Measurements from ENCODE around the gene LDLRAD3. TPM values are rescaled to one million over a fixed set of nuclear protein-coding genes. Genes with fewer than 3 reads are reported as not detected.

Gene LDLRAD3
- total and polyA plus RNA-seq, 7 donors, result 5.9 to 20.7 (median 12.1) TPM

DNA sequence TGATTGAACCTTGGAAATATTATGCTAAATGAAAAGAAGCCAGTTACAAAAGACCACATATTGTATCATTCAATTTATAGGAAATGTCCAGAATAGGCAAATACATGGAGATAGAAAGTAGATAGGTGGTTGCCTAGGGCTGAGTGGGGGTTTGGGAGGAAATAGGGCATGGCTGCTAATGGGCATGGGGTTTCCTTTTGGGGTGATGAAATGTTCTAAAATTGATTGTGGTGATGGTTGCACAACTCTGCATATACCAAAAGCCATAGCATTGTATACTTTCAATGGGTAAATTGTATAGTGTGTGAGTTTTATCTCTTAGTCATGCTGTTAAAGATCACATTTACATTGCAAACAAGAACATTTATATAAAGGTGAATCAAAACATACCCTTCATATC lies 48.7 kb downstream of the LDLRAD3 start:
- intact Hi-C loops (cut with DNase I), result no loop called here
- Histone ChIP-seq H3K4me3 (no peak overlapping the region), H3K27ac (no peak overlapping the region), H3K27me3 (ENCODE audit: insufficient read depth in 3 of 3, low read length in 2 of 3) (no peaks in the 10 kb centered on the region), H3K4me1 (no peaks in the 10 kb centered on the region), H3K9me3 (no peaks in the 10 kb centered on the region), H3K36me3 (ENCODE audit: insufficient read depth in 1 of 2, low read depth in 1 of 2) (no peaks in the 10 kb centered on the region)
- TF ChIP-seq, protein P1, sequence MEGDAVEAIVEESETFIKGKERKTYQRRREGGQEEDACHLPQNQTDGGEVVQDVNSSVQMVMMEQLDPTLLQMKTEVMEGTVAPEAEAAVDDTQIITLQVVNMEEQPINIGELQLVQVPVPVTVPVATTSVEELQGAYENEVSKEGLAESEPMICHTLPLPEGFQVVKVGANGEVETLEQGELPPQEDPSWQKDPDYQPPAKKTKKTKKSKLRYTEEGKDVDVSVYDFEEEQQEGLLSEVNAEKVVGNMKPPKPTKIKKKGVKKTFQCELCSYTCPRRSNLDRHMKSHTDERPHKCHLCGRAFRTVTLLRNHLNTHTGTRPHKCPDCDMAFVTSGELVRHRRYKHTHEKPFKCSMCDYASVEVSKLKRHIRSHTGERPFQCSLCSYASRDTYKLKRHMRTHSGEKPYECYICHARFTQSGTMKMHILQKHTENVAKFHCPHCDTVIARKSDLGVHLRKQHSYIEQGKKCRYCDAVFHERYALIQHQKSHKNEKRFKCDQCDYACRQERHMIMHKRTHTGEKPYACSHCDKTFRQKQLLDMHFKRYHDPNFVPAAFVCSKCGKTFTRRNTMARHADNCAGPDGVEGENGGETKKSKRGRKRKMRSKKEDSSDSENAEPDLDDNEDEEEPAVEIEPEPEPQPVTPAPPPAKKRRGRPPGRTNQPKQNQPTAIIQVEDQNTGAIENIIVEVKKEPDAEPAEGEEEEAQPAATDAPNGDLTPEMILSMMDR (IDR thresholded peaks at IDR 0.05), result no peak
- DNase-seq, result no peak
- ATAC-seq, result no peak

DNA sequence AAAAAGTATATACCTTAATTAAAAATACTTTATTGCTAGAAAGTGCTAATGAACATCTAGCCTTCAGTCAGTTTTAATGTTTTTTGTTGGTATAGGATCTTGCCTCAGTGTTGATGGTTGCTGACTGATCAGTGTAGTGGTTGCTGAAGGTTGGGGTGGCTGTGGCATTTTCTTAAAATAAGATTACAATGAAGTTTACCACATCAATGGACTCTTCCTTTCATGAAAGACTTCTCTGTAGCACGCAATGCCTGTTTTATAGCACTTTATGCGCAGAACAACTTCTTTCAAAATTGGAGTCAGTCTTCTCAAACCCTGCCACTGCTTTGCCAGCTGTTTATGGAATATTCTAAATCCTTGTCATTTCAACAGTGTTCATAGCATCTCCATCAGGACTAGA lies 50.6 kb downstream of the LDLRAD3 start:
- H3K27me3 ChIP-seq (ENCODE audit: insufficient read depth in 3 of 3, low read length in 2 of 3), result no peaks in the 10 kb centered on the region
- DNase-seq (no peak), ATAC-seq (no peak)
- TF ChIP-seq, protein P1 (IDR thresholded peaks at IDR 0.05), result no peak
- WGBS, 3 donors, result 95 to 100% (median 99%) methylated on average over 2 of the region's 2 CpGs
- H3K27ac ChIP-seq, result no peak overlapping the region
- no peaks in the 10 kb centered on the region for H3K9me3 ChIP-seq
- intact Hi-C loops (cut with DNase I), result no loop called here
- H3K4me1 ChIP-seq, result peaks cover 4% of the 10 kb centered on the region
- no peak overlapping the region for H3K4me3 ChIP-seq
- H3K36me3 ChIP-seq (ENCODE audit: insufficient read depth in 1 of 2, low read depth in 1 of 2), result no peaks in the 10 kb centered on the region

DNA sequence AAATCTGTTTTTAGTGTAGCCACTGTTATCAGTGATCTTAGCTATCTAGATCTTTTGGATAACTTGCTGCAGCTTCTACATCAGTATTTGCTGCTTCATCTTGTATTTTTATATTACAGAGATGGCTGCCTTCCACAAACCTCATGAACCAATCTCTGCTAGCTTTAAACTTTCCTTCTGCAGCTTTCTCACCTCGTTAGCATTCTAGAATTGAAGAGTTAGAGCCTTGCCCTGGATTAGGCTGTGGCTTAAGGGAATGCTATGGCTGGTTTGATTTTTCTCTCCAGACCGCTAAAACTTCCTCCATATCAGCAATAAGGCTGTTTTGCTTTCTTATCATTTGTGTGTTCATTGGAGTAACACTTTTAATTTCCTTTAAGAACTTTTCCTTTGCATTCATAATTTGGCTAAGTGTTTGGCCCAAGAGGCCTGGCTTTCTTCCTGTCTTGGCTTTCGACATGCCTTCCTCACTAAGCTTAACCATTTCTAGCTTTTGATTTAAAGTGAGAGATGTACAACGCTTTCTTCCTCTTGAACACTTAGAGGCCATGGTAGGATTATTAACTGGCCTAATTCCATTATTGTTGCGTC lies 51.9 kb downstream of the LDLRAD3 start:
- no peak for ATAC-seq

DNA sequence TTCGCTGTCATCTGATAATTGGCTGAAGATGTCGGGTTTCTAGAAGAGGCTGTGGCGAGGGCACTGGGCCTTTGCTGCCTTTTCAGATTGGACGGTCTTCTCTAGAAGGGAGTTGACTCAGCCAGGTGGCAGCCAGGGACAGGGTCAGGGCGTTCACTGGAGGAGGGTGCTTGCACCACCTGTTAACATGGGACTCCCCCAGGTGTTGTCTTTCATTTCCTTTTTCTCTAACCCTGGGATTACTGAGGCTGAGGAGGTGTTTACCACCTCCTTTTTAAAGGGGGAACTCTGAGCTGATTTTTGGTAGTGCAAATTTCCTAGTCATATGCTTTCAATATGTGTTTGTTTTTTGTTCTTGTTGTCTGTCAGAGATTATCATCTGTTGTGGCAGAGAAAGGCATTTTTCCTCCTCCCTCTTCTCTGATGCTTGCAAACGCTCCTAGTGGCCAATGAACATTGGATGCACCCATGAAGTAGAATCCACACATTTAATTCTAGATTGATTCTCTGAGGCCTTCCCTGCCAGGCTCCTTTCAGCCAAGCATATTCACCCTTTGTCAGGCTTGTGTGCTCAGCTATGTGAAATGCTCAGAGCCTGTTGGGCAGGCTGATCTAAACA lies 54.1 kb downstream of the LDLRAD3 start:
- H3K4me3 ChIP-seq, result no peak overlapping the region
- TF ChIP-seq, protein P1 (IDR thresholded peaks at IDR 0.05), result no peak
- ATAC-seq (no peak), DNase-seq (no peak)
- no peaks in the 10 kb centered on the region for H3K36me3 ChIP-seq (ENCODE audit: insufficient read depth in 1 of 2, low read depth in 1 of 2)
- no peaks in the 10 kb centered on the region for H3K27me3 ChIP-seq (ENCODE audit: insufficient read depth in 3 of 3, low read length in 2 of 3)
- intact Hi-C loops (cut with DNase I), result no loop called here
- WGBS, 3 donors, result 84 to 92% (median 87%) methylated on average over 6 of the region's 6 CpGs
- no peaks in the 10 kb centered on the region for H3K9me3 ChIP-seq
- no peak overlapping the region for H3K27ac ChIP-seq
- peaks cover 8% of the 10 kb centered on the region for H3K4me1 ChIP-seq

More for the DNA sequence above, 51.9 kb downstream of the LDLRAD3 start:
- TF ChIP-seq, protein P1 (IDR thresholded peaks at IDR 0.05), result no peak
- no peak overlapping the region for H3K27ac ChIP-seq
- no peak overlapping the region for H3K4me3 ChIP-seq
- WGBS, 3 donors, result 76 to 79% (median 77%) methylated on average over 5 of the region's 5 CpGs
- H3K9me3 ChIP-seq, result no peaks in the 10 kb centered on the region
- peaks cover 4% of the 10 kb centered on the region for H3K4me1 ChIP-seq
- intact Hi-C loops (cut with DNase I), result no loop called here
- no peaks in the 10 kb centered on the region for H3K27me3 ChIP-seq (ENCODE audit: insufficient read depth in 3 of 3, low read length in 2 of 3)
- H3K36me3 ChIP-seq (ENCODE audit: insufficient read depth in 1 of 2, low read depth in 1 of 2), result no peaks in the 10 kb centered on the region
- no peak for DNase-seq

DNA sequence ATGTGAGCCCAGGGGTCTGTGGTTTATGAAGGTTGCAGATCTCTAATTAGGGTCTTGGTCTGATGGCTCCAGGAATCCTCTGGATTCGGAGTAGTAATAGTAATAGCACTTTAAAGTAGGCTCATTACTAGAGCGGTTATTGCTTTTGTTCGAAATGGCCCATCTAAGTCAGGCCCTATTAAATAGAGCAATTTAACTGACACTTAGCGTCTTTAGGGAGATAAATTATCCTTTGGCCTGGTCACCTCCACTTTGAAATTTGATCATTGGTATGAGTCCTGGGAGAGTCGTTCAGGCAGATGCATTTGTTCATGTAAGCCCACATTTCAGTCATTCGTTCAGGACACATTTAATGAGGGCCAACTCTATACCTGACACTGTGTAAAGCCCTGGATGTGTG lies 54.8 kb downstream of the LDLRAD3 start:
- H3K36me3 ChIP-seq (ENCODE audit: insufficient read depth in 1 of 2, low read depth in 1 of 2), result no peaks in the 10 kb centered on the region
- no peak overlapping the region for H3K27ac ChIP-seq
- intact Hi-C loops (cut with DNase I), result no loop called here
- no peaks in the 10 kb centered on the region for H3K9me3 ChIP-seq
- H3K4me3 ChIP-seq, result no peak overlapping the region
- TF ChIP-seq, protein P1 (IDR thresholded peaks at IDR 0.05), result no peak
- no peak for DNase-seq
- H3K4me1 ChIP-seq, result peaks cover 8% of the 10 kb centered on the region
- no peaks in the 10 kb centered on the region for H3K27me3 ChIP-seq (ENCODE audit: insufficient read depth in 3 of 3, low read length in 2 of 3)
- ATAC-seq, result no peak
- WGBS, 3 donors, result 55 to 72% (median 64%) methylated on average over 6 of the region's 6 CpGs

Data from psoas muscle (tissue), 8 donors.